ENCODE measurements around the gene UCK2. TPM values are rescaled to one million over a fixed set of nuclear protein-coding genes. Genes with fewer than 3 reads are reported as not detected.

UCK2 gene
- polyA plus RNA-seq, 1 donor: 22.5 TPM

GRCh38 chr1:165832902-165833301, 5.5 kb downstream of the UCK2 start:
- DNase-seq: no peak
- Histone ChIP-seq H3K4me3 (ENCODE audit: low read length) (no peak overlapping the region), H3K27me3 (ENCODE audit: control insufficient read depth, insufficient read depth, low read length) (no peaks in the 10 kb centered on the region), H3K4me1 (ENCODE audit: control insufficient read depth, insufficient read depth, low read length) (peaks cover 3% of the 10 kb centered on the region), H3K27ac (ENCODE audit: low read length) (no peak overlapping the region), H3K36me3 (ENCODE audit: control insufficient read depth, insufficient read depth, low read length) (no peaks in the 10 kb centered on the region), H3K9me3 (ENCODE audit: control insufficient read depth, low read depth, low read length) (no peaks in the 10 kb centered on the region)
- WGBS (ENCODE audit: insufficient coverage, low lambda C conversion rate): 92% methylated on average over 2 of the region's 9 CpGs

GRCh38 chr1:165833358-165833757, 5.9 kb downstream of the UCK2 start:
- no CpG with 5 or more reads among the region's 2 CpGs for WGBS (ENCODE audit: insufficient coverage, low lambda C conversion rate)
- no peak for DNase-seq
- H3K4me3 ChIP-seq (ENCODE audit: low read length): no peak overlapping the region
- H3K4me1 ChIP-seq (ENCODE audit: control insufficient read depth, insufficient read depth, low read length): peaks cover 3% of the 10 kb centered on the region
- H3K27me3 ChIP-seq (ENCODE audit: control insufficient read depth, insufficient read depth, low read length): no peaks in the 10 kb centered on the region
- no peaks in the 10 kb centered on the region for H3K9me3 ChIP-seq (ENCODE audit: control insufficient read depth, low read depth, low read length)
- no peak overlapping the region for H3K27ac ChIP-seq (ENCODE audit: low read length)
- no peaks in the 10 kb centered on the region for H3K36me3 ChIP-seq (ENCODE audit: control insufficient read depth, insufficient read depth, low read length)

- no peaks in the 10 kb centered on the region for H3K27me3 ChIP-seq (ENCODE audit: control insufficient read depth, insufficient read depth, low read length)
- peaks cover 3% of the 10 kb centered on the region for H3K4me1 ChIP-seq (ENCODE audit: control insufficient read depth, insufficient read depth, low read length)
- H3K36me3 ChIP-seq (ENCODE audit: control insufficient read depth, insufficient read depth, low read length): no peaks in the 10 kb centered on the region
- no peak for DNase-seq
- H3K27ac ChIP-seq (ENCODE audit: low read length): no peak overlapping the region
- H3K4me3 ChIP-seq (ENCODE audit: low read length): no peak overlapping the region
- WGBS (ENCODE audit: insufficient coverage, low lambda C conversion rate): 100% methylated on average over 1 of the region's 1 CpG
- H3K9me3 ChIP-seq (ENCODE audit: control insufficient read depth, low read depth, low read length): no peaks in the 10 kb centered on the region
Measured at GRCh38 chr1:165834229-165834628, 6.8 kb downstream of the UCK2 start.

GRCh38 chr1:165834881-165835280, 7.5 kb downstream of the UCK2 start:
- Histone ChIP-seq H3K9me3 (ENCODE audit: control insufficient read depth, low read depth, low read length) (no peaks in the 10 kb centered on the region), H3K4me3 (ENCODE audit: low read length) (no peak overlapping the region), H3K36me3 (ENCODE audit: control insufficient read depth, insufficient read depth, low read length) (no peaks in the 10 kb centered on the region), H3K27me3 (ENCODE audit: control insufficient read depth, insufficient read depth, low read length) (no peaks in the 10 kb centered on the region), H3K27ac (ENCODE audit: low read length) (no peak overlapping the region), H3K4me1 (ENCODE audit: control insufficient read depth, insufficient read depth, low read length) (peaks cover 5% of the 10 kb centered on the region)
- 100% methylated on average over 1 of the region's 3 CpGs for WGBS (ENCODE audit: insufficient coverage, low lambda C conversion rate)
- no peak for DNase-seq

- no peak for DNase-seq
- Histone ChIP-seq H3K4me1 (ENCODE audit: control insufficient read depth, insufficient read depth, low read length) (peaks cover 5% of the 10 kb centered on the region), H3K27me3 (ENCODE audit: control insufficient read depth, insufficient read depth, low read length) (no peaks in the 10 kb centered on the region), H3K9me3 (ENCODE audit: control insufficient read depth, low read depth, low read length) (no peaks in the 10 kb centered on the region), H3K4me3 (ENCODE audit: low read length) (no peak overlapping the region), H3K27ac (ENCODE audit: low read length) (no peak overlapping the region), H3K36me3 (ENCODE audit: control insufficient read depth, insufficient read depth, low read length) (no peaks in the 10 kb centered on the region)
- WGBS (ENCODE audit: insufficient coverage, low lambda C conversion rate): 50% methylated on average over 1 of the region's 6 CpGs
Measured at GRCh38 chr1:165836664-165837482, 9.5 kb downstream of the UCK2 start.

GRCh38 chr1:165837838-165838364, 10.5 kb downstream of the UCK2 start:
- Histone ChIP-seq H3K27ac (ENCODE audit: low read length) (no peak overlapping the region), H3K4me3 (ENCODE audit: low read length) (no peak overlapping the region), H3K4me1 (ENCODE audit: control insufficient read depth, insufficient read depth, low read length) (peaks cover 5% of the 10 kb centered on the region), H3K36me3 (ENCODE audit: control insufficient read depth, insufficient read depth, low read length) (no peaks in the 10 kb centered on the region), H3K27me3 (ENCODE audit: control insufficient read depth, insufficient read depth, low read length) (no peaks in the 10 kb centered on the region), H3K9me3 (ENCODE audit: control insufficient read depth, low read depth, low read length) (no peaks in the 10 kb centered on the region)
- DNase-seq: no peak
- 100% methylated on average over 1 of the region's 6 CpGs for WGBS (ENCODE audit: insufficient coverage, low lambda C conversion rate)

GRCh38 chr1:165840423-165840822, 13.0 kb downstream of the UCK2 start:
- Histone ChIP-seq H3K36me3 (ENCODE audit: control insufficient read depth, insufficient read depth, low read length) (no peaks in the 10 kb centered on the region), H3K27me3 (ENCODE audit: control insufficient read depth, insufficient read depth, low read length) (no peaks in the 10 kb centered on the region), H3K9me3 (ENCODE audit: control insufficient read depth, low read depth, low read length) (no peaks in the 10 kb centered on the region), H3K4me1 (ENCODE audit: control insufficient read depth, insufficient read depth, low read length) (peaks cover 5% of the 10 kb centered on the region), H3K27ac (ENCODE audit: low read length) (no peak overlapping the region), H3K4me3 (ENCODE audit: low read length) (no peak overlapping the region)
- WGBS (ENCODE audit: insufficient coverage, low lambda C conversion rate): no CpG with 5 or more reads among the region's 4 CpGs
- peak; percentile 12 to 48 for DNase-seq

- Histone ChIP-seq H3K4me3 (ENCODE audit: low read length) (no peak overlapping the region), H3K4me1 (ENCODE audit: control insufficient read depth, insufficient read depth, low read length) (peaks cover 5% of the 10 kb centered on the region), H3K36me3 (ENCODE audit: control insufficient read depth, insufficient read depth, low read length) (no peaks in the 10 kb centered on the region), H3K27ac (ENCODE audit: low read length) (no peak overlapping the region), H3K27me3 (ENCODE audit: control insufficient read depth, insufficient read depth, low read length) (no peaks in the 10 kb centered on the region), H3K9me3 (ENCODE audit: control insufficient read depth, low read depth, low read length) (no peaks in the 10 kb centered on the region)
- WGBS (ENCODE audit: insufficient coverage, low lambda C conversion rate): no CpG with 5 or more reads among the region's 3 CpGs
- DNase-seq: no peak
Measured at GRCh38 chr1:165841582-165842017, 14.2 kb downstream of the UCK2 start.

- no peak overlapping the region for H3K27ac ChIP-seq (ENCODE audit: low read length)
- H3K9me3 ChIP-seq (ENCODE audit: control insufficient read depth, low read depth, low read length): no peaks in the 10 kb centered on the region
- no peak for DNase-seq
- no peak overlapping the region for H3K4me3 ChIP-seq (ENCODE audit: low read length)
- WGBS (ENCODE audit: insufficient coverage, low lambda C conversion rate): no CpG with 5 or more reads among the region's 2 CpGs
- peaks cover 5% of the 10 kb centered on the region for H3K4me1 ChIP-seq (ENCODE audit: control insufficient read depth, insufficient read depth, low read length)
- H3K36me3 ChIP-seq (ENCODE audit: control insufficient read depth, insufficient read depth, low read length): no peaks in the 10 kb centered on the region
- no peaks in the 10 kb centered on the region for H3K27me3 ChIP-seq (ENCODE audit: control insufficient read depth, insufficient read depth, low read length)
Measured at GRCh38 chr1:165842023-165842670, 14.7 kb downstream of the UCK2 start.

GRCh38 chr1:165842671-165843129, 15.3 kb downstream of the UCK2 start:
- Histone ChIP-seq H3K36me3 (ENCODE audit: control insufficient read depth, insufficient read depth, low read length) (no peaks in the 10 kb centered on the region), H3K4me3 (ENCODE audit: low read length) (no peak overlapping the region), H3K9me3 (ENCODE audit: control insufficient read depth, low read depth, low read length) (no peaks in the 10 kb centered on the region), H3K27me3 (ENCODE audit: control insufficient read depth, insufficient read depth, low read length) (no peaks in the 10 kb centered on the region), H3K27ac (ENCODE audit: low read length) (no peak overlapping the region), H3K4me1 (ENCODE audit: control insufficient read depth, insufficient read depth, low read length) (peaks cover 5% of the 10 kb centered on the region)
- DNase-seq: peak; percentile 37 to 72
- no CpG with 5 or more reads among the region's 5 CpGs for WGBS (ENCODE audit: insufficient coverage, low lambda C conversion rate)

Measured in large intestine (tissue), 3 donors.